Ovary (tissue), 3 donors: Measurements from ENCODE around the gene SLC35A4.

Experiments used
- CTCF ChIP-seq, 3 donors: fragments of 450-650 bp in 2 of 3; fragments of 200-600 bp in 1 of 3; IDR thresholded peaks; one replicate each; pipeline versions ENCODE4 v1.5.1 to v1.8.0; 2016 to 2022; ENCODE audit warnings: antibody characterized with exemption in 3 of 3, mild to moderate bottlenecking in 1 of 3
- POLR2A ChIP-seq: fragments of 450-650 bp; IDR thresholded peaks from one replicate; pipeline ENCODE4 v1.6.1; 2017; ENCODE audit warnings: antibody characterized with exemption, mild to moderate bottlenecking, moderate library complexity
- donor health status: DM: no; HTN: no; CAD: no.

GRCh38 chr5:140557136-140557805, 7.4 kb upstream of the SLC35A4 start, which contains the start of gene SRA1:
- TF ChIP-seq CTCF (IDR thresholded peaks at IDR 0.05) = no peak
- TF ChIP-seq POLR2A = peak; percentile 96
